Measurements from ENCODE around the gene AVPR2.

AVPR2 gene

DNA sequence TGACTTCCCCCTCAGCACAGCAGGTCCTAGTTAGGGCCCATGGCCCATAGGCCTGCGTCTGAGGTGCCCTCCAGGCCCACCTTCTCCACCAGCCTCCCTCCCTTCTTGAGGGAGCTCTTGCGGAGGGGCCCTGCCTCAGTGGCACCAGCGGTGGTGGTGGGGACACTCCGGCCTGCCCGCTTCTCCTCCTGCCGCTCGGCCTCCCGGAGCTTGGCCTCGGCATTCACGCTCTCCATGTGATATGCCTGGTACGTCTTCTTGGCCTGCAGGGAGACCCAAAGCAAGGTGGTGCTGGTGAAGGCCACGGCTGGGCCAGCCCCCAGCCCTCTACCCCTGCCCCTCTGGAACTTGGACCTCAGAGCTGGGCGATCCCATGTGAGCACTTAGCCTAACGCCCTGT is 16.1 kb downstream of the AVPR2 start:
- no peak for DNase-seq

DNA sequence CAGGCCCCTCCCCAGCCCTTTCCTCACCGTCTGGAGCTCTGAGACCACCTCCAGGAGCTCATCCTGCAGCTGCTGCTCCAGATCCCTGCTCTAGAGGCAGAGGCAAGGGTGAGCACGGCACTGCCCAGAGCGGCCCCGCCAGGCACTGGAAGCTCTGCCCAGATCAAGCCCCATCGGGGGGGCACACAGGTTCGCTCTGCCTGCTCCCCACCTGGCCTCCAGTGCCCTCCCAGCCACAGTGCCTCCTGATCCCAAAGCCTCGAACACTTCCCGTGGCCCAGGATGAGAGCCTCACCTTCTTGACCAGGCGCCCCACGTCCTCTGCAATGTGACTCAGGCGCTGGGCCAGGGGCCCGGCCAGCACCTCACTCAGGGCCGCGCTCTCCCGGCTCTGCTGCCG is 16.6 kb downstream of the AVPR2 start:
- DNase-seq: no peak

DNA sequence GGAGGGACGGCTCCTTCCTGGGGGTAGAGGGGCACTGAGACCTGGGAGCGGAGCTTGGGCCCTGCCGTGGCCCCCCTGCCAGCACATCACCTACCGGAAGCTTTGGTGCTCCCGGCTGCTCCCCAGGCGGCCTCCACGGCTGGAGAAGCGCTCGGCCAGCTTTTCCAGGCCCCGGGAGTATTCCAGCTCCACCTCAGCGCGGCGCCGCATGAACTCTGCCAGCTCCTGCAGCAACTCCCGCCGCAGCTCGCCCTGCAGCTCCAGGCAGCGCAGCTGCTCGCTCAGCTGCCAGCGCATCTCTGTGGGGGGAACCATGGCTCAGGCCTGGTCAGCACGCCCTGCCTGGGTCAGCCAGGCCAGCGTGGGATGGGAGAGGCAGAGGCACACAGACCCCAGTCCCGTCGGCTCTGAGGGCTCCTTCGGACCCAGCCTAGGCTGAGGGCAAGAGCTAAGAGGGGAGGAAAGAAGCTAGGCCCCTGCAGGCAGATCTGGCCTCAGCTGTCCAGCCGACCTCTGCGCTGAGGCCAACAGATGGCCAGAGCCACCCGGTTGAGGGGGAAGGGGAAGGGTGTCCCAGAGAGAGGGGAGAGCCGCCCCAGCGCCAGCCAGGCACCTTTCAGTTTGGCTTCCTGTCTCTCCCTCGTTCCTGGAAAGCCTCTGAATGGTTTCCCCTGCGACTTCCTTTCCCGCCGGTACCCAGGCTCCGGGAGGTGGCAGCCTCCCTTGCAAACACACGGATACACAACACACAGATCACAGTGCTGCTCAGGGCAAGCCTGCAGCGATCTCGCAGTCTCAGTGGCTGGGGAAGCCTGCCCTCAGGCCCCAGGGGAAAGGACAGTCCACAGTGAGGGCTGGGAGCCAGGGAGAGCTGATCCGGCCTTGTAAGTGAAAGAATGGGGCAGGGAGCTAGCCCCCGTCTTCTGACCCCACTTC is 17.3 kb downstream of the AVPR2 start:
- no peak for DNase-seq

DNA sequence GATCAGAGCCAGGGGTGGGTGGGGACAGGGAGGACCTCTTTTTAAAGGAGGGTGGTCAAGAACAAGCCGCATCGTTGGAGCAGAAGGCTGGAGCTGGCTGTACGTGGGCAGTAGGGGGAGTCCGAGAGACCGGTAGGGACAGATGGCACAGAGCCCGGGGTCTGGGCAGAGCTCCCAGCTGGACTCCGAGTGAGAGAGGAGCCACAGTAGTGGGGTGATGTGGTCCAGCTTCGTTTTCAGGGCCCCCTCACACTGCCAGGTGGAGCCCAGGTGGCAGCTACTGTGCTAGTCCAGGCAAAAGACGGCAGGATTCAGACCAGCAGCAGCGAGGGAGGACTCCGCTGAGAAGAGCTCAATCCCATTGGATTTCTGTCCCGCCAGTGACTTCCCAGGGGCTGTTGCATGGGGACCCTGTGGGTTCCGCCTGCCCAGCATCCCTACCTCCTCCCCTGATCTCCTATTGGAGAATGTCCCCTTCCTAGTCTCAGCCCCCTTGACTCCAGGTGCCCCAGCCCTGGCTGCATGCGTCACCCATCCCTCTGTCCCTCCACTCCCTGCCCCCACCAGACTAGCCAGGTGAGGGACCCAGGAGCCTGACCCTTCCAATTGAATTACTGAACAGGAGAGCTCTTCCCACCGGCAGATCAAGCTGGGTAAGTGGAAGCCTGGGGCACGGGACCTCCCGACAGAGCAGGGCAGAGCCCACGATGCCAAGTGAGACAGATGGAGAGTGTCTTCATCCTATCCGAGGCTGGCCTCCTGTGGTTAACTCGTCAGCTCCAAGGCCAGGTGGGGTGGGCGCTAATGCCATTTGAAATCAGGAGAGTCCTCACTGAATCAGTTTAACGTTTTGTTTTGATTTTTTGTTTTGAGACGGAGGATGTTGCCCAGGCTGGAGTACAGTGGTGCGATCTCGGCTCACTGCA is 18.7 kb downstream of the AVPR2 start:
- peak; percentile 48 for DNase-seq

DNA sequence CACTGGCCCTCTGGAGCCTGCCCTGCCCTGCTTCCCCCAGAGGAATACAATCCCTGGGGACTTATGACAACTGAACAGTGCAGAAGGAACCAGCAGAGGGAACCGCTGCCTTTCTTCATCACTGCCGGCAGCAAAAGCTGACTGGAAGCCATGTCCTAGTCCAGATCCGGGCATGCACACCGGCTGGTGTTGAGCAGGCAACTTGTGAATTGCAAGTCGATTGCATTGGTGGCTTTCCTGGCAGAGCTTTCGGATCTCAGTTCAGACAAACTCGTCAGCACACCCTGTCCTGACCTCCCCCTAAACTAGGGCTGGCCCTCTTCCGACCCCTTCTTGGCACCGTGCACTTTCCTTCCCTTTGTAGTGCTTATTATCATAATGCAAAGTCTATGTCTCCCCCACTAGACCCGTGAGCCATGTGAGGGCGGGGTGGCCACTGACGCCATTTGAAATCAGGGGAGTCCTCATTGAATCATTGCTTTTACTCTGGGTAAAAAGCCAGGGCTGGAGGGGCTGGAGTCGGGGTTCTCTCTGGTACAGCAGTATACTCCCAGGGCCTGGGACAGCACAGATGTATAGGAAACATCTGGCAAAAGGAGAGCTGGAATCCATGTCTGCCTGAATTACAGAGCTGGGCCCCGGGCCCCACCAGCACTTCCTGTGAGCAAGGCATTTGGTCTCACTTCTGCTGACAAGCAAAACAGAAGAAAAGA is 19.8 kb downstream of the AVPR2 start:
- peak; percentile 13 for DNase-seq

DNA sequence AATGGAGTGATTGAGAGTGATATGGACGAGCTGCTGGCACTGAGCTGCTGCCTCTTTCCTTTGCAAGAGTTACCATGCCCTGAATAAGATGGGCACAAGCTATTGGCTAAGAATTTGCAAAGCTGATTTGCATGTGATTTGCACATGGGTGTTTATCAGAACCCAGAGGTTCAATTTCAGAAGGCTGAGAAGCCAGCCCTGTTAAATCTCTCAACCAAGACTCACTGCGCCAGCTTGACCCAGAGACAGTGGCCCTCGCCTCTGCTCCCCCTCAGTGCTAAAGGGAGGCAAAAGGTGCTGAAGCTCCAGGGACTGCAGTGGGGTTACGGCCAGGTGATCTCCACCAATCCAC is 20.9 kb downstream of the AVPR2 start:
- DNase-seq: no peak

DNA sequence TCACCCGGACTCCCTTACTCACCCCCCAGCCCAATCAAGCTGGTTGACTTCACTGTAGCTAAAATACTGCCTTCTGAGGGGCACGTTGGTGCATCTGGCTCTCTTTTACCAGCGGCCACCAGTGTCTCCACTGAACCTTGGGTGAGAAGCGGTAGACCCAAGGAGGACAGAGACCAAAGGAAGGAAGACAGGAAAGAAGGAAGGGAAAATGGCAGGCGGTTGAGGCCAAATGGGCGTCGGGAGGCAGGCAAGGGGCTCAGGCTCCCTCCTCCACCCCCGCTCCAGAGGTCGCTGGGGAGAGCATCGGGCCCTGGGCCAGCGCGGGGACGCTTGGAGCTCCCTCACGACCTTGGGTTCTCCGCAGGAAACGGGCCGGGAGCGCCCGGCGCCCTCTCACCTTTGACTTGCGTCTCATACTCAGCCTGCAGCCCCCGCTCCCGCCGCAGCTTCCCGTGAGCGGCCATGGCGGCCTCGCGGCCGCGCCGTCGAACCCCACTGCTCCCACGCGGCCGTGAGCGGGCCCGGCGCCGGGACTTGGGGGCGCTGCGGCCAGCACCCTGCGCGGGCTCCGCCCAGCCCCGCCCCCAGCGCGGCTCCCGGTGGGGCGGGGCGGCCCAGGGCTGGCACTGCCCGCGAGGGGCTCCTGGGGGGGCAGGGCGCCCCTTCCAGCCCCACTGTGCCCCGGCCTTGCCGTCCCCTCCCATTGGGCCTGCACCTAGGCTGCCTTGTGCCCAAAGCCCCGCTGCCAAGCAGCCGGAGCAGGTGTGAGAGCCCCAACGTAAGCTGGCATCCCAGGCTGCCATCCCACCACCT is 21.5 kb downstream of the AVPR2 start, which contains the start of gene ARHGAP4:
Gene ARHGAP4, minus strand, starts transcription at position 526 of the 813 bp plus-strand sequence. Its CDS starts 62 bp downstream, at position 464.
- DNase-seq: no peak

DNA sequence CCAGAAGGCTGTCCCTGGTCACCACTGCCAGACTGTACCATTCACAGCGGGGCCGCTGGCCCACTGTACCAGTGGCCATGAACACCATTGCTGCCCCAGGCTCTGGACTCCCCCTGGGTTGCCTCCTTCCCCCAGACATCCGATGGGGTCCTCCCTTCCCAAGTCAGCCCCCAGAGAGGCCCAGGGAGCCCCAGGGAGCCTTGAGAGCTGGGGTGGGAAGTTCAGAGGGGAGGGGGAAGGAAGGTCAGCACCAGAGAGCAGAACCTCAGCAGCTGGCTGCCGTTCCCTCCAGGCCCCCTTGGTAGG is 22.0 kb downstream of the AVPR2 start:
- no peak for DNase-seq

DNA sequence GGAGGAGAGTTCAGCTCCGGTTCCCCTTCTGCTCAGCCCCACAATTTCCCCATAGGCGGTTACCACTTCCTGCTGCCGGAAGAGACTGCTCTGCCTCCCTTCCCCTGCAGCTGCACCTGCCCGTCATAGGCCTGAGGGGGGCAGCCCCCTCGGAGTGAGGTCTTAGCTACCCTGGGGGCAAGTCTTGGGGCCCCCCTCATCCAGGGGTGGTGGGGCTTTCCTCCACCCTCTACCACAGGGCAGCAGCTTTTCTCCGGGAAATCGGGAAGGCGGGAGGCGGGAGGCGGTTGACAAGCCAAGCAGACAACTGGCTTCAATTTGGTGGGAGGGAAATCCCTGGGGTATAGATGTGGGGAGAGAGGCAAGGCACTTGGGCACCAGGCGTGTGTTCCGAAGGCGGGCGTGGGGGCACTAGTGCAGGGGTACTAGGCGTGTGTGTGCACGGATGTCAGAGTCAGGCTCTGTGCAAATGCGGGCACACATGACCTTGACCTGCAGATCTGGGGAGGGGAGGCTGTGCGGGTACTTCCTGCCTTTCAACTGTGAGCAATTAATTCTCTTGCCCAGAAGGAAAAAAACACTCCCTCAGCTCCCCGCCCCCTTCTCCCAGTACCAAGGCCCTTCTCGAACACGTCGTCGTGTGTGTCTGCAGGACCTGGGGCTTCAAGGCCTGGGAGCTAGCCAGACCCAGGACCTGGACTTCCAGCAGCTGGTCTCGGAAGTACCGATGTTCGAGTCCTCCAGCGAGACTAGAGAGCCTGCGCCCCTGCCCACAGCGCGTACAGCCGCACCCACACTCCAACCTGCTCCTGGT is 22.6 kb downstream of the AVPR2 start:
- peak; percentile 25 for DNase-seq

DNA sequence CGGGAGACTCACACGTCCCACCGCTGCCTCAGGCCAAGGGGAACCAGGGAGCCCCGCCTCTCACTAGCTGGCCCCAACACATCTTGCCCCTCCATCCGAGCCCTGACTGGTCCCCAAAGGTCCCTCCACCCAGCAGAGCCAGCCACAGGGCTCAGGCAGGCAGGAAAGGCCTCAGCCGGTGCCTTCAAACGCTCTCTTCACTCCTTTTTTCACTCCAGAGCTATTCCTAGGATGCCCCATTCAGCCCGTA is 23.1 kb downstream of the AVPR2 start:
- no peak for DNase-seq

DNA sequence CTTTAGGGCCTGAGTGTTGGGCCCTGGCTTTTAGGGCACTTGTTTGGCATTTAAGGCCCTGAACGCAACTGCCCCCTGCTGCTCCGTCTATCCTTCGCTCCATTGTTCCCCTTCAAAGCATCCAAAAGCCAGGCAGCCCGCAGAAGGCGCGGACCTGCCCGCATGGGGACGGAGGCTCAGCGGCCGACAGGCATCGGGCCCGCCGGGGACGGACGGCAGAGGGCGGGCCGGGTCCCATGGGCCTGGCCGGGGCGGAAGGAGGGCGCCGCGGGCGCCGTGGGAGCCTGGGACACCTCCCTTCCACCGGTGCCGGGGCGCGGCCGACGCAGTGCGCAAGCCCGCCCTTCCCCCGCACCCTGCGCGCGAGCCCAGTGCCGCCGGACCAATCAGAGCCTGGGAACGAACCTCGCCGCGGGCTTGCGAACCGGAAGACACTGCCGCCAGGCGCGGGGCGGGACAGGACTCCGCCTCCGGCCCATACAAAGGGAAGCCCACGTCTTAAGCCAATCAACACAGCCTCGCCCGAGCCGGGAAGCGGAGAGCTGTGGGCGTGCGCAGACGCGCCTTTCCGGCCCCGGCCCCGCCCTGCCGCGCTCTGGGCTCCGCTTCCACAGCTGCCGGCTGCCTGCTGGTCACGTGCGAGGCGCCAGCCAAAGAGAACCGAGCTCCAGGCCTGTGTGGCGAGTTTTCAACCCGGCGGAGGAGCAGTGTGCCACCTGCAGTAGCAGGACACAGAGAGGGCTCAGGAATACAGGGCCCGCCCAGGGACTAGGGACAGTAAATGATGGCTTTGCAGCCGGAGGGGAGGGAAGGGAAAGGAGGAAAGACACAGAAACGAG is 23.7 kb downstream of the AVPR2 start:
- DNase-seq: peak; percentile 94

DNA sequence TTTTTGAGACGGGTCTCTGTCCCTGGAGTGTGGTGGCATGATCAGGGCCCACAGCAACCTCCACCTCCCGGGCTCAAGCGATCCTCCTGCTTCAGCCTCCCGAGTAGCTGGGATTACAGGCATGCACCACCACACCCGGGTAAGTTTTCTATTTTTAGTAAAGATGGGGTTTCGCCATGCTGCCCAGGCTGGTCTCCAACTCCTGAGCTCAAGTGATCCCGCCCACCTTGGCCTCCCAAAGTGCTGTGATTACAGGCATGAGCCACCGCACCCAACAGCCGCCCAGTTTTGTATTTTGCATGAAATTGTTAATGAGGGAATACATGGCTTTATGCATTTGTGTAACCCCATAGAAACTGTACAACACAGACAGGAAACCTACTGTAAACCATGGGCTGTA is 24.4 kb downstream of the AVPR2 start:
- DNase-seq: no peak

DNA sequence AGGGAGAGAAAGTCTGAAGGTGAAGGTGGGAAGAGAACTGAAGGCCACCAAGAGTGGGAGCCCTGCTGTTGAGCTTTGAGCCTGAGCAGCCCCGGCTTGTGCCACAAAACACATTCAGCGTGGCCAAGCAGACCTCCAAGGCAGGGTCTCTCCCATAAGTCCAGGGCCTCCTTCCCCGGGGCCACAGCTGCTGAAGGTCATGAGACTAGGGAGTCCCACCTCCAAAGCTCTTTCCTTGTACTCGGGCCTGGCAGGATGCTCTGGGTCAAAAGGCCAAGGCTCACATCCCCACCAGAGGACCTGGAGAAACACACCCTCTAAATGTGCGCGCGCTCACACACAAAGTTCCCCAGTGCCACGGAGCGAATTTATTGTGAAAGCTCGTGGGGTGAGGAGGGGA is 25.1 kb downstream of the AVPR2 start:
- no peak for DNase-seq

DNA sequence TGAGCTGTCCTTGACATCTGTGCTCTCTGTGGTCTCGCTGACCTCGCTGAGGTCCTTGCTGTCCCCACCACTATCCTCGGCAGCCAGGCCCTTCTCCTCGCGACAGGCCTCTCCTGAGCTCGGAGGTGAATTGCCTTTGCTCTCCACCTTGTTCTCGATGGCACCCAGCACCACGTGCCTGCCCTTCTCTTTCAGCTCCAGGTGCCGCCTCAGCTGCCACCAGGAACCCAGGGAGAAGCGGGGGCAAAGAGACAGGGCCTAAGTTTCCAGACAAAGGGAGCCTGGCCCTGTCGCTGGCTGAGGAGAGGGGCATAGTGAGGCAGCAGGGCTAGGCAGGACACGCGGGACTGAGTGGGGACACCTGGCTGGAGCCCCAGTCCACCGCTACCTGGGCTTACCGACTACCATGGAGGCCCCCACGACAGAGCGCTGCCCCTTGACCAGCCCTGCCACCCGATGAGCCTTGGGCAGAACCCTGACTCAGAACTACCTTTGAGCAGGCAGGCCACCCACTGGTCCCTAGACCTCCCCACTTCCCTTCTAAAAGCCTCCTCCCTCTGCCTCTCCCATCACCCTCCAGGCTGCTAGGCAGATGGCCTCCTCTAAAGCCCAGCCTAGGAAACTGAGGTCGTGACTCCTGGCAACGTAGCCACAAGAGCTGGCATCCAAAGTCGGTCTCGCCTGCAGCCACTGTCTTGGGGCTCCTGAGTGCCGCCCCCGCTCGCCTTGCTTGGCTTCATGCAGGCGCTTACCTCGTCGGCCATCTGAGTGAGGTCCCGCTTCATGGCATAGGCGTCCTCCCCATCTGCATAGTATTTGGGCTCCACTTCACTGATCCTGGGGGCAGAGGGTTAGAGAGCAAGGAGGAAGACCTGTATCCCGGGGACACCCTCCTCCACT is 25.8 kb downstream of the AVPR2 start:
- no peak for DNase-seq

DNA sequence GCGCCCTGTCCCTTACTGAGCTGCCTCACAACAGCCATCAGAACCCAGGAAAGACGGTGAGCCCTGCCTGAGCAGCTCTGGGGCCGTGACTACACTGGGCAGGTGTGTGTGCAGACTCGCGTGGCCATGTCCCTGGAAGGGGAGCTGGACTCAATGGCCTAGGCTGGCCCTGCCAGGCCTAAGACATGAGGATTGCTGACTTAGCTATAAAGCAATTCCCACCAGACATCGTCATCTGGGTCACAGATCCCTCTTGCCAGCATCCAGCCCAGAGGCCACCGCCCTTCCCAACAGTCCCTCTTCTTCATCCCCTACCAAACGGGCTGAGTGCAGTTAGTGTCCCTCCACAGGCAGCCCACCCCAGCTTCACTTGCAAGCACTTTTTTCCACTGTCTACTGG is 26.7 kb downstream of the AVPR2 start:
- DNase-seq: no peak

DNA sequence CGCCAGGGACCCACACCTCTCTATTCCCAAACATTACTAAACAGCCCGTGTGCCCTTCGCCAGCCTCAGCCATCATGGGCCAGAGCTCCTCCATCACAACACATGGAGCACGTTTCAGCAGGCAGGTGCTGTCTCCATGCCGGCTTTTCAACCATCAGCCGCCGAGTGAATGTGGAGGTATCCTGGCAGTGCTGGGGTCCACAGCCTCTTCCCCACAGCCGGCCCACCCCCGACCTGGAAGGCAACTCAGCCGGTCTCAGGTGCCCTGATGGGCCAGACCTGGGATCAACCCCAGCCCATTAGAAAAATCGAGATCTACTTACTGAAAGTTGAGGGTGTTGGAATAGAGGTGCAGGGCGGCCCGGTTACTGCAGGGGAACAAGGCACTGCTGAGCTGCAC is 27.3 kb downstream of the AVPR2 start:
- DNase-seq: no peak

DNA sequence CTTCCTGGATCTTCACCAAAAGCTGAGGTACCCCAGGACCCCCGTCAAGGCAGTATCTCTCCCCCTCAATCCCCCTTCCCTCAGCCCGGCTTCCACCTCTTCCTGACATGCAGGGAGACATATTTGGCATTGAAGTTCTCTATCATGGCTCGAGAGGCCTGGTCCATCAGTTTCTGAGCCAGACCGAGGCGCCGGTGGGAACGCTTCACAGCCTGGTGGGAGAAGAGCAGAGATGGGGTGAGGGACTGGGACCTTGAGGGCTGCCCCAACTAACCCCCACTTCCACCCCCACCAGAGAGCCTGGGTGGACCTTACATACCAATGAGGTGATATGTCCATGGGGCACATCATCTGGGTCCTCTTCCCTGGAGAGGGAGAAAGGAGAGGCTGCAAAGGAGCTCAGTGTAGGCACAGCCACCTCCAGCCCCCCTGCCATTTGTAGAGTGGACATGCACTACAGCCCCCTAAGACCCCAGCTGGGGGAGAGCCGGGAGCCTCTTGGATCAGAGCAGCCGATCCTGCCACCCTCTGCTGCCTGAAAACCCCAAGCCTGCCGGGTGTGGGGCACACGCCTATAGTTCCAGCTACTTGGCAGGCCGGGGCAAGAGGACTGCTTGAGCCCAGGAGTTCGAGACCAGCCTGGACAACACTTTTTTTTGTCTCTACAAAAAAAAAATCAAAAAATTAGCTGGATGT is 27.9 kb downstream of the AVPR2 start:
- DNase-seq: no peak

DNA sequence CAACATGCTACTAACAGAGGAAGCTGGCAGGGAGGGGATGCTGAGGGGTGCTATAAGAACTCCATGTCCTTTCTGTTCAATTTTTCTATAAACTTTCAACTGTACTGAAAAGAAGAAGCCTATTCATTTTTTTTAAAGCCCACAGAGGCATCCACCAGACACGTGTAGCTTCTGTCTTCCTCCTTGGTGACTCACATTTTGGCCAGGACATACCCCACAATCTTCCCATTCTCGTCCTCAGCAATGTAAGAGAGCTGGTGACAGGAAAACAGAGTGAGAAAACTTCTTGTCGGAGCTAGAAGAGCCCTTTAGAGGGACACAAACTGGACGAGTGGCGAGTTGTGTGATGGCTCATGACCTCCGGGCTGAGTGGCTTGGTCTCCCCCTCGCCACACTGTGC is 29.3 kb downstream of the AVPR2 start:
- DNase-seq: no peak

DNA sequence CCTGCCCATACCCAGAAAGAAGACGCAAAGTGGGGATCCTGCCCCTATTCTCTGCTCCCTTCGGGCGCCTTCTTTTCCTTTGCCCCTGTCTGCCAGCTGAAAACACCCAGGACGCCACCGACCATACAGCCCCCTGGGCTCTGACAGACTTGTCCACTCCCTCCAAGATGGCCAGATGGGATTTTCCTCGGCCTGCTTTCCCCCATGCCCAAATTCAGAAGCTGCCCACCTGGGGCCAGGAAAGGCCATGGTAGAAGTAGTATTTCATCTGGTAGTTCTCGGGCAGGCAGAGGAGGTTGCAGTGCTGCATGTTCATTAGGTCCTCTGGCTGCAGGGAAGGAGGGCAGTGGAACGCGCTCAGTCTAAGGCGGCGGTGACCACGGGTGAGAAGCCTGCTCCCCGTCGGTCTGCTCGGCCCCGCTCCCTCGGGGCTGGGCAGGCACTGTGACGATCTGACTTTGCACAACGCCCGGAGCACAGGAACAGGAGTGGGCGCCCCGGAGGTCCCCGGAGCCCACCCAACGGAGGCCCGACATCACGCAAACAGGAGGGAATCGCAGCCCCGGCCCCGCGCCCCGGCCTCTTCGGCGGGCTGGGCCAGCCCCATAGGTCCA is 29.8 kb downstream of the AVPR2 start:
- DNase-seq: no peak
